Activated CD4-positive, alpha-beta T cell treated with anti-CD3 and anti-CD28 coated beads, Interleukin-2, amount 50 U/mL, for 24 hours (primary cell): ENCODE results near the gene ERMN.
"Not testable (repeated sequence)": the region's sequence is repeated elsewhere in the genome, so short reads cannot be mapped to it uniquely, and the experiment has no call there.

ENCODE experiments used
- DNase-seq, 2 donors: peaks; one replicate each; pipeline ENCODE4 v3.0.0-alpha.2; 2020; ENCODE audit warnings: low read depth in 1 of 2, low spot score in 1 of 2

ERMN gene

GRCh38 chr2:157325786-157326185, at the start of gene ERMN:
ERMN (minus strand) TSS chr2:157325824; CDS start chr2:157325642, 182 bp downstream.
- DNase-seq = no peak

- DNase-seq = no peak
Measured at GRCh38 chr2:157375384-157375783, 49.8 kb upstream of the ERMN start.

GRCh38 chr2:157368508-157368907, 42.9 kb upstream of the ERMN start:
- DNase-seq = not testable (repeated sequence)

- DNase-seq = no peak
Measured at GRCh38 chr2:157367704-157368103, 42.1 kb upstream of the ERMN start.

- no peak for DNase-seq
Measured at GRCh38 chr2:157364257-157364974, 38.8 kb upstream of the ERMN start.

GRCh38 chr2:157363612-157364101, 38.0 kb upstream of the ERMN start:
- DNase-seq = no peak

- no peak for DNase-seq
Measured at GRCh38 chr2:157362627-157363026, 37.0 kb upstream of the ERMN start.

GRCh38 chr2:157361526-157361925, 35.9 kb upstream of the ERMN start:
- no peak for DNase-seq

GRCh38 chr2:157359628-157360027, 34.0 kb upstream of the ERMN start:
- DNase-seq = no peak

GRCh38 chr2:157355618-157356017, 30.0 kb upstream of the ERMN start:
- no peak for DNase-seq

- DNase-seq = no peak
Measured at GRCh38 chr2:157349949-157350515, 24.4 kb upstream of the ERMN start.

- no peak for DNase-seq
Measured at GRCh38 chr2:157348291-157348921, 22.8 kb upstream of the ERMN start.

- no peak for DNase-seq
Measured at GRCh38 chr2:157345647-157346389, 20.2 kb upstream of the ERMN start.

- DNase-seq = not testable (repeated sequence)
Measured at GRCh38 chr2:157341381-157341780, 15.8 kb upstream of the ERMN start.

- no peak for DNase-seq
Measured at GRCh38 chr2:157339965-157340655, 14.5 kb upstream of the ERMN start.

GRCh38 chr2:157337978-157338377, 12.4 kb upstream of the ERMN start:
- no peak for DNase-seq

- DNase-seq = peak in 1 of 2 donors; percentile 49
Measured at GRCh38 chr2:157336137-157337010, 10.8 kb upstream of the ERMN start.

- DNase-seq = no peak
Measured at GRCh38 chr2:157334797-157335196, 9.2 kb upstream of the ERMN start.

GRCh38 chr2:157334335-157334734, 8.7 kb upstream of the ERMN start:
- DNase-seq = no peak
